ENCODE results near the gene C1QTNF8.

C1QTNF8 gene

DNA sequence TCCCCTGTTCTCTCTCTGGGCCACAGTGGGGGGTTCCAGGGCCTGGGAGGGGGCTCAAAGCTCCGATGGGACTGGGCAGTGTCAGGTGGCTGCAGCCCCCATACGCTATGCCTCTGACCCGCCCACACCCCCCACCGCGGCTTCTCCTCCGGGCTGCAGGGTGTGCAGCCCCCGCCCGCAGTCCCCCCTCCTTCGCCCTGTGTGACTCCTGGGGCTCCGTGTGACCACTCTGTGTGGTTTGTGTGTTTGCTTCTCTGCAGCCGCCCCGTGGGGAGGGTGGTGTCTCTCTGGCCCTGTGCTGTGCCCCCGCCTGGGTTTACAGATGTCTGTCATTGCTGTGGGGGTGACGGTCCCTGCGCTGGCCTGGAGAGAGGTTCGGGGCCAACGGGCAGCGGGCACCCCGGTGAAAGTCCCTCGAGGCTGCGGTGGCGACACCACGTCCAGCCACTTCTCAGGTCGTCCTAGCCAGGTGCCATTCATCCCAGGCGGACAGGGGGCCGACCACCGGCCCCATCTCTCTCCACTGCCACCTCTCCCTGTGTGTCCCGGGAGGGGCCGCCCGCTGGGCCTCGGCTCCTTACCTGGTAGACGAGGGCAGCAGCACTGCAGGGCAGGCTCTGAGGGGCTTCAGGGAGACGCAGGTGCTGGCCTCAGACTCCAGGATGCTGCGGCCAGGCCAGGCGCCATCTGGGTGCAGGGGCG lies 18.0 kb downstream of the C1QTNF8 start:
- no peak for DNase-seq (ENCODE audit: low read depth in 2 of 2)

DNA sequence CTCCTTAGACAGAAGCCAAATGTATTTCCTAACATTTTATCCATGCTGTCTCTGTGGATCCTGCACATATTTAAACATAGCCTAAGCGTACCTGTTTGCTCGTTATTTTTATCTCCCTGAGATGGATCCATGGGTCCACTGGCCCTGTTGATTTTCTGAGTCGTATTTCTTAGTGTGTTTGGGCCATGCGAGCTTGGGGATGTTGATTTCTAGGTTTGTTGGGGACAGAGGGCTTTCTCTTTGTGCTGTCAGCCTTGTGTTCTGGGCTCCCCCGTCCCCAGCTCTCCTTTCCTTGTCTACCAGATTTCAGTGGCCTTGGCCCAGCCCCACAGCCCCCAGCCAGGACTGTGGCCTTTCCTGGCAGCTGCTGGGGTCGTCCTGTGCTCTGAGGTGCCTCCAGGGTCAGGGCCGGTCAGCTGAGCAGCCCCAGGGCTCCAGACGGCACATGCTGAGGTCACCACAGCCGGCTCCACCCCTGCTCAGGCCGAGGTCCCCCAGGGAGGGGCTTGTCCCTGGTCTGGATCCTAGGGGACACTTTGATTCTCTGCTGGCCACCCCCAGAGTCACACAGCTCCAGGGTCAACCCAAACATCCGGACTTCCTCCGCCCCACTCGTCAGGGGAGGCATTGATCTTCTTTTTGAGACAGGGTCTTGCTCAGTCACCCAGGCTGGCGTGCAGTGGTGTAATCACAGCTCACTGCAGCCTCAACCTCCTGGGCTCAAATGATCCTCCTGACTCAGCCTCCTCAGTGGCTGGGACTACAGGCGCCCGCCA lies 19.1 kb downstream of the C1QTNF8 start:
- DNase-seq (ENCODE audit: low read depth in 2 of 2): no peak

GRCh38 chr16:1075546-1075945 lies 20.5 kb downstream of the C1QTNF8 start:
- no peak for DNase-seq (ENCODE audit: low read depth in 2 of 2)

GRCh38 chr16:1074379-1074649 lies 21.7 kb downstream of the C1QTNF8 start:
- DNase-seq (ENCODE audit: low read depth in 2 of 2): no peak

GRCh38 chr16:1073566-1074378 lies 22.3 kb downstream of the C1QTNF8 start:
- no peak for DNase-seq (ENCODE audit: low read depth in 2 of 2)

DNA sequence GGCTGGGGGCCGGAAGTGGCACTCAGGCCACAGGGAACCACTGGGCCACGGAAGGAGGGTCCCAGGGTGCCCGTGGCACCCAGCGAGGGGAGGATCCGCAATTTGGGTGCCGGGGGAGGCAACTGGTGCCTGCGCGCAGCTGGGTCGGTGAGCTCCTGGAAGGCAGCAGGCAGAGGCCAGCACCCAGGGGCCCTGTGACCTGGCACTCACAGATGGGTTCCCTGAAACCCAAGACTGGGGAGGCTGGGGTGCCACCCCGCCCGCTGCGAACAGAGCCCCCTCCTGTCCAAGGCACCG lies 22.8 kb downstream of the C1QTNF8 start:
- no peak for DNase-seq (ENCODE audit: low read depth in 2 of 2)

DNA sequence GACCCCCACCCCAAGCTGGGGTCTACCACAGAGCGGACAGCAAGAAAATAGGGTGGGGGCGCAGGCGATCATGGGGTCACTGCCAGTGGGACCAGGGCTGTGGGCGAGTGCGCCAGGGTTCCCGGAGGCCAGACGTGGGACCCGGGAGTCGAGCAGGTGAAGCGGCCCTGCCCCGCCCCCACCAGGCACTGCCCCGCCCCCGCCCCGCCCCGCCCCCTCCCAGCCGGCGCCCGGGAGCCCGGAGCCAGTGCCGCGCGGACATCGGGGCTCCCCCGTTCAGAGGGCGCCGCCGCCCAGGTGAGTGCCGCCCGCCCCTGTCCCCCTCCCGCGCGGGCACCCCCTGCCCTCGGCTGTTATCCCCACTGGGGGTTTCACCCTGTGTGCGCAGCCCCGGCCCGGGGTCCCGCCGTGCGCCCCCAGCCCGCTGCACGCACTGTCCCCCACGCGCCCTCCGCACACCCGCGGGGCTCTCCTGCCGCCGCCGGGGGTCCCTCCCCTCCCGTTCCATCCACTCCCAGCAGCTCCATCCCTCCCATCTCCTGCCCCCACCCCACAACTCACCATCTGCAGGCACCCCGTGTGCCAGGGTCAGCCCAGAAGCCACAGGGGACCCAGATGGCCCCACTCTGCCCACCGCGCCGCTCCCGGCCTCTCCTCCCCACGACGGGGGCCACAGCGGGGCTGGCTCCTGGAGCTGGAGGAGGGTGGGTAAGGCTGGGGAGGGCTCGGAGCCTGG lies 23.4 kb downstream of the C1QTNF8 start, which contains the start of gene SSTR5:
Gene SSTR5, plus strand, starts transcription at position 222 of the 736 bp plus-strand sequence. CDS start 6,122 bp downstream, outside the sequence.
- DNase-seq (ENCODE audit: low read depth in 2 of 2): no peak

DNA sequence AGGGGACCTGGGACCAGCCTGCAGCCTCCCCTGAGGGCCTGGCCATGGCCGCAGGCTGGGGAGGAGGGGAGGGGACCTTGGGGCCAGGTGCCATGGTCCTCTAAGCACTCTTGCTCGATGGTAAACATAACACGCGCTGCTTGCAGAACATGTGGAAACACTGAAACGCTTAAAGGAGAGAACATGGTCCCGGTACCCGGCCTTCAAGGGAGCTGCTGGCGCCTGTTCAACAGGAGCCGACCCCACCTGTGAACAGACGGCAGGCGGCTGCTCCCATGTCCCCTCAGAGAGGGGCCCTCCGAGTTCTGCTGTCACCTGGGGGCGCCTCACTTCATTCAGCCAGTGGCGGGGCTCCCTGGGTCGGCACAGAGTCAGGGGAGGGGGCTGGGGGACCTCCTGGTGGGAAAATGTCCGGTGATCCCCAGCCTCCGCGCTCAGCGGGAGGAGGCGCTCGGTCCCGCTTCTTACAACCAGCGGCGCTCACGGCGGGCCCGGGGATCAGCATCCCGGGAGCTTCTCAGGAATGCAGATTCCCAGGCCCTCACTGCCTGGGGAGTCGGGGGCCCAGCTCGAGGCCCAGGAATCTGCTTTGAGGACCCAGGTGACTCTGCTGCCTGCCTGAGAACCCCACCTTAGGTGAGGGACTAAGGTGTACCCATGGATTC lies 24.4 kb downstream of the C1QTNF8 start:
- DNase-seq (ENCODE audit: low read depth in 2 of 2): no peak

- no peak for DNase-seq (ENCODE audit: low read depth in 2 of 2)
These were observed 25.1 kb downstream of the C1QTNF8 start for GRCh38 chr16:1070864-1071408.

DNA sequence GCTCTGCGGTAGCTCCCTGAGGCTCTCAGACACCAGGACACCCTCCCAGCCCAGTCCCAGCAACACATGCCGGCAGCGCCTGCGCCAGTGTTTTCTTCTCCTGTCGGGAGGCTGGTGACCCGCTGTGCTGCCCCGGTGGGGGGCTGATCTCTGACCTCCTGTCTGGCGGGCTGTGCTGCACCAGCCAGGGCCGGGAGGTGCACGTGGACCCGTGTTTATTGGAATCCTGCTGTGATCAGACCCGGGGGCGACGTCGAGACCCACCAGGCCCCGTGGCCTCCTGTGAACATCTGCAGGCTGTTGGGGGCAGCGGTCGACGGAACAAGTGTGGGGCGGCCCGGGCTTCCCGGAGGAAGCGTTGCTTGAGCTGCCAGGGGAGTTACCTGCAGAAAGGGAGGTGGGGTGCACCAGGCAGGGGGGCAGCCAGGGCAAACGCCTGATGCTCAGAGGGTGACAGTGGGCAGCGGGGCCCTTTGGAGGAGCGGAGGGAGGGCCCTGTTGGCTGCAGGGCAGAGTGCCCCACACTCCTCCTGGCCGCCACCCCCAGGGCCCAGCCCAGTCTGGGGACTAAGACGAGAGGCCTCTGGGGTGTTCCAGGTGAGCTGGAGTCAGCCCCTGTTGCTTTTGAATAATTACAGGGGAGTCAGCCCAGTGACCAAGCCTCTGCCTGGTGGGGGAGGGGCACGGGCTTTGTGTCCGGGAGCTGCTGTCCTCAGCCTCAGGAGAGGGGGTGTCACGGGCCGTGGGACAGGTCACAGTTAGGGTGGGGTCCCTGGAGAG lies 25.8 kb downstream of the C1QTNF8 start:
- no peak for DNase-seq (ENCODE audit: low read depth in 2 of 2)

- DNase-seq (ENCODE audit: low read depth in 2 of 2): no peak
These were observed 26.9 kb downstream of the C1QTNF8 start for GRCh38 chr16:1069154-1069553.

DNA sequence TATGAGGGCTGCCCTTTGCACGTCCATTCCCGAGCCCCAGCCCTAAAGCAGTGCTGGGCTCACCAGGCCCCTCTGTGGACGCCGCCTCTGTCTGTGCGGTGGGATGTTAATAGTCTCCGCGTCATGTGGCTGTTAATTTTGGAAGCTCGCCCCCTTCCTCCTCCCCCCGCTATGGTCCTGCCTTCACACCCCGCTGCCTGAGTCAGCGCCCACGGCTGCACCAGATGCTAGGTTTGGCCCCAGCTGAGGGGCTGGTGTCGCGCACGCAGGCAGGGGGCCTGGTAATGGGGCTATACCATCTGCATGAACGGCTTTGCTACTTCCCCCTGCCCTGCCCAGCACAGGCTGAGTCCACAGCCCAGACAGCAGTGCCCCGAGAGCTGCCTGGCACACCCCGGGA lies 27.6 kb downstream of the C1QTNF8 start:
- DNase-seq (ENCODE audit: low read depth in 2 of 2): no peak

DNA sequence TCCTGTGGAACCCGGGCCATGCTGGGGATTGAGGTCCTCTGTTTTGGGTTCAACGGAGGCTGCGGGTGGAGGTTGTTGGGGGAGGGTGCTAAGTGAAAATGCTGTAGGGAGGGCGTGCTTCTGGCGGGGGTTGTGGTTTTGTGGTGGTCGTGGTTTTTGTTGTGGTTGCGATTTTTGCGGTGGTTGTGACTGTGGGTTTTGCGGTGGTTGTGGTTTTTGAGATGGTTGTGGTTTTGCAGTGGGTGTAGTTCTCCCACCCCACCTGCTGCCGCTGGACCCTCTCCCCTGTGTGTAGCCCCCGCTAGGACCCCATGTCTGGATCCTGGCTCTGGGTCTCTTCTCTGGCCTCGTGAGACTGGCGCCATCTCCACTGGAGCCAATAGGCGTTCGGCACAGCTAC lies 28.4 kb downstream of the C1QTNF8 start:
- DNase-seq (ENCODE audit: low read depth in 2 of 2): no peak

- no peak for DNase-seq (ENCODE audit: low read depth in 2 of 2)
These were observed 29.4 kb downstream of the C1QTNF8 start for GRCh38 chr16:1066584-1067172.

- DNase-seq (ENCODE audit: low read depth in 2 of 2): no peak
These were observed 30.4 kb downstream of the C1QTNF8 start for GRCh38 chr16:1065469-1066128.

GRCh38 chr16:1063728-1064127 lies 32.3 kb downstream of the C1QTNF8 start:
- DNase-seq (ENCODE audit: low read depth in 2 of 2): no peak

DNA sequence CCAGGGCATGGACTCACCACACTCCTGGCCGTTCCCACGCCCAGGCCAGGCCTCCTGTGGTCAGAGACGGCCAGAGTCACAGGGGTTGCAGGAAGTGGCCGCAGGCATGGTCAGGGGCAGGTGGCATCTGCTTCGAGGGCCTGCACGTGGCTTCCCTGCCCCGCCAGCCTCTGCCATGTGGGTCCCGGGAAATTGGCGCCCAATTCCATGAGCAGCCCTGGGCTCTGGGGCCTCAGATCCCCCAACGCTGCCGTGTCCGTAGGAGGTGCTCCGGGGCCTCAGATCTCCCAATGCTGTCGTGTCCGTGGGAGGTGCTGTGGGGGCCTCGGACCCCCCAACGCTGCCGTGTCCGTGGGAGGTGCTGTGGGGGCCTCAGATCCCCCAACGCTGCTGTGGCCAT lies 33.1 kb downstream of the C1QTNF8 start:
- DNase-seq (ENCODE audit: low read depth in 2 of 2): no peak

DNA sequence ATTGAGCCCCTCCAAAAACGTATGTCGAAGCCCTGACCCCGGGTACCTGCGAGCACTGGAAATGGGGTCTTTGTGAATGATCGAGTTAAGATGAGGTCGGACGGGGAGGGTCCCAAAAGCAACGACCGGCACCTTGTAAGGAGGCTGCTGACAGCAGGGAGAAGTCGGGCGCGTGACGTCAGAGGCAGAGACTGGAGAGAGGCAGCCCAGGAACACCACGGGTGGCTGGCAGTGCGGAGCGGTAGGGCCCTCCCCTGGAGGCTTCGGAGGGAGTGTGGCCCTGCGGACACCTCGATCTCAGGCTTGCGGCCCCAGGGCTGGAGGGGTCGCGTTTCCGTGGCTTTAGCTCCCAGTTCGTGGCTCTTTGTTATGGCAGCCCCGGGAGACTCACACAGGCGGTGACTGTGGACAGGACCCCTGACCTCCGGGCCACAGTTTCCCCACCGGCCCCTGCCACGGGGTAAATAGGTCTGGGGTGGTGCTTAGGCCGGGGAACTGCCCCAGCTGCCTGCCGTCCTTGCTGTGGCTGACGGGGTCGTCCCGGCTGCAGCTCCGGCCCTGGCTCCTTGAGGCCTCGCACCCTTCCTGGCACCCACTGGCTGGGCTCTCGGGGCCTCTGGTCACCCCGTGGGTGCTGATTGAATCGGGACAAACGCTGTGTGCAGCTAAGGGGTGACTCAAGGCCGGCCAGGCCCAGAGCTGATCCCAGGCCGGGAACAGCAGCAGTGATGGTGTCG lies 34.1 kb downstream of the C1QTNF8 start:
- DNase-seq (ENCODE audit: low read depth in 2 of 2): no peak

All from stimulated activated CD8-positive, alpha-beta memory T cell treated with anti-CD3 and anti-CD28 coated beads, Interleukin-2, amount 100 ng/mL, for 1 hour (primary cell).